ENCODE measurements around the gene HDAC10. TPM values are rescaled to one million over a fixed set of nuclear protein-coding genes. Genes with fewer than 3 reads are reported as not detected.

HDAC10 gene
- total RNA-seq, 1 donor from 2014 or later: 12.0 TPM

DNA sequence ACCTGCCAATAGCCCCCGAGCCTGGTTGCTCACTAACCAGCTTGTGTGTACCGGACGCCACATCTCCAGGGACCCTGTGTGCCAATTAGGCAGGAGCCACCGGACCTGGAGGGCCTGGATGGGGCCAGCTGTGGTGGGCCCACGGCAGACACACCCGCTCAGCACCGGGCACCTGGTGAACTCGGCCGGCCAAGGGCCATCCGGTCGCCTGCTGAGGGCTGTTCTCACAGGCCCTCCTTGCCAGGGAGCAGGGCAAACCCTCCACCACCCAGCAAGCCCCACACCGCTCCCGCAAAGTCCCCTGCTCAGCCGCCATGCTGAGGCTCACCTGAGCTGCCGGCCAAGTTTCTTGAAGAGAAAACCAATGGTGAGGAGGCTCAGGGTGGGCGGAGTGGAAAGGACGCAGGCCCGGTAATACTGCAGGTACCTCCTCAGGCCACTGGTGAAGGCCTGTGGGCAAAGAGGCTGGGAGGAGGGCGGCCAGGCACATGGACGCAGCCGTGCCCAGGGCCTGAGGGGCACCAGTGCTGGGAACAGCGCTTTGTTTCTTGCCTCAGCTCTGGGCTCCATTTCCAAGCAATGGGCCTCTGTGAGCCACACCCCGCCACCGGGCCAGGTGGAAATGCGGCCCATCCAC, 23.4 kb downstream of the HDAC10 start:
- DNase-seq (no peak), ATAC-seq (ENCODE audit: poor library complexity) (no peak)
- intact Hi-C loops (cut with DNase I): no loop called here

DNA sequence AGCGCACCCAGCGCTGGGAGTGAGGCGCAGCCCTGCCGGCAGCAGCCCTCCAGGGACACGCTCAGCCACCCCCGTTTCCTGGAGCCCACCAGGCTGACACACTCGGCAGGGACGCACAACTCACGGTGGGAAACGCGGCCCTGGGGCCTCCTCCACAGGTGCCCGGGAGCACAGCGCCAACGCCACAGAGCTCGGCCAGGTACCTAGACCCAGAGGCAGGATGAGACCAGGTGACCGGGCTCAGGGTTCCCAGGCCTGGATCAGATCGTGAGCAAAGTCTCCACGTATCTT, 24.2 kb downstream of the HDAC10 start:
- DNase-seq (no peak), ATAC-seq (ENCODE audit: poor library complexity) (no peak)
- intact Hi-C loops (cut with DNase I): no loop called here

- ATAC-seq (ENCODE audit: poor library complexity) (no peak), DNase-seq (no peak)
- intact Hi-C loops (cut with DNase I): no loop called here
These were observed 24.8 kb downstream of the HDAC10 start for GRCh38 chr22:50226063-50226874.

GRCh38 chr22:50225200-50225969, 25.7 kb downstream of the HDAC10 start:
- intact Hi-C loops (cut with DNase I): no loop called here
- no peak for ATAC-seq (ENCODE audit: poor library complexity)
- no peak for DNase-seq

DNA sequence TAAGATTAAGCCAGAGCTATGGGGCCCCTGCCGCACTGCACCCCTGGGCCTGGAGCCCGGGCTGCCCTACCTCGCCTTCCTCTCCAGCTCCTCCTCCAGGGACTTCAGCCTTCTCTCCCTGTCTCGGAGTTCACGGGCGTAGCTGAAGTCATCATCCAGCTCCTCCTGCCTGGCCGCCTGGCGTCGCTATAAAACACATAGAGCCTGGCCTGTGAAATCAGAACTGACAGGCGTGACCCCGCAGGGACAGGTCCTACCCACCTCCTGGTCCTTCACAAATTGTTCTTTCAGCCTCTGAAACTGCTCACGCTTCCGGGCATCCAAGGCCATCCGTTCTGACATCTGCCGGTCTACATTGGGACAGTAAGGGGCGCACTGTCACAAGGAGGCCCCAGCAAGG, 27.0 kb downstream of the HDAC10 start:
- intact Hi-C loops (cut with DNase I): no loop called here
- no peak for DNase-seq
- no peak for ATAC-seq (ENCODE audit: poor library complexity)

DNA sequence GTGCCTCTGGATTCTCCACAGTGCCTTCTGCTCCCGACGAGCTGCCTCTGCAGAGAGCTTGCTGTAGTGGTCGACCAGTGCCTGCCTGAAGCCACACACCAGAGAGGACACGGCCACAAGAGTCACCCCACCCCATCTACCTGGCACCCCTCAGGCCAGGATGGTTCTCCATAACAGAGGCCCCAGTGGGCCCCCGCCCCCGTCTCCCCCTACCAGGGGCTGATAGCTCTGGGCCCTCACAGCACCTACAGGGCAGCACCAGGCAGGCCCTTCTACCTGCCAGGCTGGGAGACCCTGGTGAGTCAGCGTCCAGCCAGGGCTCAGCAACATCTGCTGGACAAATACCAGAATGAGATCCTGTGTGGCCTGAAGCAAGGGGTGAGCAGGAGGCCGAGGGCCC, 28.6 kb downstream of the HDAC10 start:
- DNase-seq (no peak), ATAC-seq (ENCODE audit: poor library complexity) (no peak)
- intact Hi-C loops (cut with DNase I): no loop called here

DNA sequence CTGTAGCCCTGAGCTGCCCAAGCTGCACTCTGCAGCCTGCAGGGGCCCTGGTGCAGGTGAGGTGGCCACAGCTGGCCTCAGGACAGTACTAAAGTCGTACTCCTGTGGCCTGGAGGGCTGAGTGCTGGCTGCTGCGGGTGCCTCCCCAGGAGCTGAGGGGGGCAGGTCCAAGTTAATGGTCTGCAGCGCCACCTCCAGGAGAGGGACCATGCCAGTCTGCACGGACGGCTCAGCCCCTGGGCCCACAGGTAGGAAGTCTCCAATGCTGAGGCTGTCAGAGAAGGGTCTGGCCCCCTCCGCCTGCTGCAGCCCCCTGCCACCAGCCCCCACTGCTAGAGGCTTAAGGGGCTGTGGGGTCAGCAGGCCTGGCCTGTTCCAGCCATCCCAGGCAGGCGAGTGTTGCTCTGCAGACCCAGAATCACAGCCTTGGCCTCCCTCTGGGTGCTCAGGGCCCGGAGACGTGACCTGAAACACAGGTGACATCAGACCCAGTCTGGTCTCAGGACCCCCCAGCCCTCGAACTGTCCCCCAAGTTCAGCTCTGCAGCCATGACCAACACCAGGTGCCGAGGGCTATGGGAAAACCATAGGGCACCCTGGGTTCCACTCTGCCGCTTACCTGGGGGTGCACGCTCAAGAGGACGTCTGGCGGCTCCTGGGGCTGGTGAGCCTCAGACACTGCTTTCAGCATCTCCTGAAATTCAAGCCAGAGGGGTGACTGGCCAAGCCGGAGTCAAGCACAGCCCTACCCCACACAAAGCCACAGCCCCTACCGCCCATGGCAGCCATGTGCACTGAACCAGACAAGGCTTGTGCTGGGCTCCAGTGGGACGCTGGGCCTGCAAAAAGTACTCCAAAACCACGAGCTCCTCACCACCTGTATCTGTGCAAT, 29.4 kb downstream of the HDAC10 start:
- DNase-seq (no peak), ATAC-seq (ENCODE audit: poor library complexity) (no peak)
- intact Hi-C loops (cut with DNase I): no loop called here

DNA sequence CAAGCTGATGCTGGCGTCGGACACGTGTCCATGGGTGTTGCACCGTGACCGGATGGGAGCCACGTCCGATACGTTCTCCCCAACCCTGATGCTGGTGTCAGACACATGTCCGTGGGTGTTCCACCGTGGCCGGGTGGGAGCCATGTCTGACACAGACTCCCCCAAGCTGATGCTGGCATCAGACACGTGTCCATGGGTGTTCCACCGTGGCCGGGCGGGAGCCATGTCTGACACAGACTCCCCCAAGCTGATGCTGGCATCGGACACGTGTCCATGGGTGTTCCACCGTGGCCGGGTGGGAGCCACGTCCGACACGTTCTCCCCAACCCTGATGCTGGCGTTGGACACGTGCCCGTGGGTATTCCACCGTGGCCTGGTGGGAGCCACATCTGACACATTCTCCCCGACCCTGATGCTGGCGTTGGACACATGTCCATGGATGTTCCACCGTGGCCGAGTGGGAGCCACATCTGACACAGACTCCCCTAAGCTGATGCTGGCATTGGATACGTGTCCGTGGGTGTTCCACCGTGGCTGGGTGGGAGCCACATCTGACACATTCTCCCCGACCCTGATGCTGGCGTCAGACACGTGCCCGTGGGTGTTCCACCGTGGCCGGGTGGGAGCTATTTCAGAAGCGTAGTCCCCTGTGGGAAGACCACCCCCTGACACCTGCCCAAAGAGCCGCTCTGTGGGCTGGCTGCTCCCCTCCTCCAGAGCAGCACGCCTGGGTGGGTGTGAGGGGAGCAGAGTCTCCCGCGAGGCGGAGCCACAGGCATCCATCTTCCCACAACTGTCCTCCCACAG, 30.3 kb downstream of the HDAC10 start:
- intact Hi-C loops (cut with DNase I): no loop called here

GRCh38 chr22:50219800-50220602, 31.1 kb downstream of the HDAC10 start:
- ATAC-seq (ENCODE audit: poor library complexity) (no peak), DNase-seq (no peak)
- intact Hi-C loops (cut with DNase I): no loop called here

More for the DNA sequence above, 30.3 kb downstream of the HDAC10 start:
- no peak for DNase-seq
- no peak for ATAC-seq (ENCODE audit: poor library complexity)

- intact Hi-C loops (cut with DNase I): no loop called here
- DNase-seq (peak; percentile 92), ATAC-seq (ENCODE audit: poor library complexity) (peak; percentile 86)
These were observed 31.9 kb downstream of the HDAC10 start for GRCh38 chr22:50218996-50219727.

DNA sequence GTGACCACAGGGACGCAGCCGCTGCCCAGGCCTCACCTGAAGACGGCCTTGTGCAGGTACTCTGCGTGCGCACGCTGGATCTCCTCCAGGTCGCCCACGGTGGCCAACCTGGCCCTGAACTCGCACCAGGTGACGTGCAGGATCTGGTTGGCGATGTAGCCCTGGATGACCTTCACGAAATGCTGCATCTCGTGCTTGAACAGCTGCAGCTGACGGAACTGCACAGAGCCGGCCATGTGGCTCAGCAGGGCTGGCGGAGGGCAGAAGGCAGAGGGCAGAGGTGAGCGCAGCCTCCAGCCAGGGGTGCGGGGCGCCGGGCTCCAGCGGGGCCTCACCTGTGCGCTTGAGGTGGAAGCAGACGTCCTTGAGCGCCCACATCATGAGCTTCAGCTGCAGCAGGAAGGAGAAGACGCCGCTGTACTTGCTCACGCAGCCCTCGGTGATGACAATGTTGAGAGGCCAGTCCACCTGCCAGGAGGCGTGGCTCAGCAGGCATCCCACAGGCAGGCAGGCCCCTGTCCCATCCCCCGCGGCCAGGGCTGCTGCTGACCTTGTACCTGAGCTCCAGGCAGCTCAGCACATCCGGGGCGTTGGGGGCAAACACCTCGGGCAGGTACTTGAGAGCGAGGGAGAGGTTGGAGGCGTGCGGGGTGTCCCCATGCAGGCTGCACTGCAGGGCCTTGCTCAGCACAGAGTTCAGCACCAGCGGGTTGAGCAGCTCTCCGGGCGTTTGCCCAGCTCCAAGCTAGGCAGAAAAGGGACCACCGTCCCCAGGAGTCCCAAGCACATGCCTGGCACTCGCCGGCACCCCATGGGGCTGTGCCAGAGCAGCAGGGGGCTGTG, 32.7 kb downstream of the HDAC10 start:
- intact Hi-C loops (cut with DNase I): no loop called here
- peak; percentile 53 for DNase-seq
- ATAC-seq (ENCODE audit: poor library complexity): peak; percentile 18

DNA sequence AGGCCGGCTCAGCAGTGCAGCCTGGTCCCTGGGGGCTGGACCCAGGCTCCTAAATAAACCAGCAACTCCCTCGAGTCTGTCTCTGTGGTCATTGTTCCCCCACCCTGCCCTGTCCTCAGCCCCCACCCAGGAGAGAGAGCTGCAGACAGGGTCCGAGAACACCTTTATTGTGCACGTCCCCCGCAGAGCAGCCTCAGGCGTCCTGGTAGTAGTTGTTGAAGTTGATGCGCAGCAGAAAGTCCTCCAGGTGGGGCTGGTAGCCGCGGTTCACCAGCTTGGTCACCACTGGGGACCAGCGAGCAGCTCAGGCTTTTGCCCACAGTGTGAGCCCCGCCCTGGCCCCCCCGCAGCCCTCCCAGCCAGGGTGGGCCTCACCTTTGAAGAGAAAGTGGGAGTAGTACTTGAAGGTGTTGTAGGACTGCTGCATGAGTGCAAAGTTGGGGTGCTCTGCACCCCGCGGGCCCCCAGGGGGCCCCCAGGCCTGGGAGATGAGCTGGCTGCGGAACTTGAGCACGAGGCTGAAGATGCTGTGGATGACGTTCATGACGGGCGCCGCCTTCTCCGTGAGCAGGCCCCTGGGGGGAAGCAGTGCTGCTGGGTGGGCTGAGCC, 33.4 kb downstream of the HDAC10 start:
- no peak for DNase-seq
- intact Hi-C loops (cut with DNase I): no loop called here
- ATAC-seq (ENCODE audit: poor library complexity): no peak

DNA sequence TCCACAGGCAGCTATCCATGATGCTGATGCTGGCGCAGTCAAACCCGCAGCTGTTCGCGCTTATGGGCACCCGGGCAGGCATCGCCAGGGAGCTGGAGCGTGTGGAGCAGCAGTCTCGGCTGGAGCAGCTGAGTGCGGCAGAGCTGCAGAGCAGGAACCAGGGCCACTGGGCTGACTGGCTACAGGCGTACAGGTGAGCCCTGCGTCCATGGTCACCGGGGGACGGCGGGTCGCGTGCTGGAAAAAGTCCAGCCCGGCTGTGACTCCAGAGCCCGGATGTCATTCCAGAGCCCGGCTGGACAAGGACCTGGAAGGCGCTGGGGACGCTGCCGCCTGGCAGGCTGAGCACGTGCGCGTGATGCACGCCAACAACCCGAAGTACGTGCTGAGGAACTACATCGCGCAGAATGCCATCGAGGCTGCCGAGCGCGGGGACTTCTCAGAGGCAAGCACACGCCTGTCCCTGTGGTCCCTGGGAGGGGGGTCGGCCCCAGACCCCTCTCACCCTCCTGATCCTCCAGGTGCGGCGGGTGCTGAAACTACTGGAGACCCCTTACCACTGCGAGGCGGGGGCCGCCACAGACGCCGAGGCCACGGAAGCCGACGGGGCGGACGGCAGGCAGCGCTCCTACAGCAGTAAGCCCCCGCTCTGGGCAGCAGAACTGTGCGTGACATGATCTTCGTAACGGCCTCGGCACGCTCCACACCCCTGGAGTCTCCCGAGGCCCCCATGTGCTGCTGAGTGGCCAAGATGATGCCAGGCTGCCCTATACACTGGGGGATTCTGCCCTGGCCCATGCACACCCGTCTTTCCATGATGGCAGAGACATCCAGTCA, 34.2 kb downstream of the HDAC10 start:
- DNase-seq: no peak
- ATAC-seq (ENCODE audit: poor library complexity): no peak
- intact Hi-C loops (cut with DNase I): no loop called here

DNA sequence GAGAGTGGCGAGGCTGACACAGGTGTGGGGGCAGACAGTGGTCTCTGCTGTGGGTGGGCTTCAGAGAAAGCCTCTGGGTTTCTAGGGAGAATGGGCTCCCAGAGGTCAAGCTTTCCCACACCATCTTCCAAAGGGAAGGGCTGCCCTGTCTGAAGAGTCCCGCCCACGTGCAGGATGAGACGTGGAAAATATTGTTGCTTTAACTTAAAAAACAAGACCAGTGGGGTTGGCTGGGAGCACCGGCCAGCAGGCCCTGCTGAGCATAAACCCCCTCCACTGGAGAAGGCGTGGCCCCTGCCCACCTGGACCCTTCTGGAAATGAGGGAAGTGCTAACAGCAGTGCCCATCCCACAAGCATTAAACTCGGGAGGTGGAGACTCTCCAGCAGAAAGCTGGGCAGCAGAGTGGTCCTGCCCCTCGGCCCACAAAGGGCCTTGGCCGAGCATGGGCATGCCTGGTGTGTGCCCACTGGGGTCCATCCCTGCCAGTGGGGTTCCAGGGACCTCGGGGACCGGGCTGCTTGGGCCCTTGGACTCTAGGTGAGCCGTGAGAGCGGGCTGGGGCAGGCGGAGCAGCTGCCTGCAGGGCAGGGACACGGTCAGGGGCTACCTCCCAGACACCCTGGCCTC, 34.9 kb downstream of the HDAC10 start:
- DNase-seq (no peak), ATAC-seq (ENCODE audit: poor library complexity) (no peak)
- intact Hi-C loops (cut with DNase I): no loop called here
